NCI-H2196 (cell line): ENCODE data around the gene LRCH2.

ENCODE experiments used
- DNase-seq: peaks from one replicate; lab custom pipeline; 2025; ENCODE audit not compliant: unreplicated experiment; lab: John Stamatoyannopoulos, UW

The LRCH2 gene

GRCh38 chrX:115067812-115068211 is 166.1 kb downstream of the LRCH2 start:
- no peak for DNase-seq

- DNase-seq = no peak
These were observed 168.6 kb downstream of the LRCH2 start for GRCh38 chrX:115065304-115065703.
